PFSK-1 (cell line): ENCODE results near the gene KLHDC4.

Experiments
- FOXP2 ChIP-seq: optimal IDR thresholded peaks from 2 replicates; pipeline ENCODE3; 2011; ENCODE audit warnings: borderline replicate concordance, control low read depth, inconsistent platforms; ENCODE audit not compliant: insufficient read depth; ENCODE audit errors: extremely low read length, extremely low read depth
- POLR2AphosphoS5 ChIP-seq: IDR thresholded peaks from 2 replicates; pipeline ENCODE4 v1.6.1; 2012; ENCODE audit warnings: low read depth, mild to moderate bottlenecking, control low read depth, low read length, moderate library complexity
- REST ChIP-seq, 2 experiments: IDR thresholded peaks; 2 replicates each; pipeline versions ENCODE4 v1.6.1 to v1.8.0; 2011 to 2012; ENCODE audit warnings: low read depth in 2 of 2, low read length in 2 of 2, control low read depth in 1 of 2, inconsistent platforms in 1 of 2, mild to moderate bottlenecking in 1 of 2, moderate library complexity in 1 of 2; ENCODE audit not compliant: insufficient read depth in 1 of 2
- SIN3A ChIP-seq: IDR thresholded peaks from 2 replicates; pipeline ENCODE4 v1.6.1; 2012; ENCODE audit warnings: mild to moderate bottlenecking, low read length, moderate library complexity, borderline replicate concordance; ENCODE audit not compliant: insufficient read depth
- TAF1 ChIP-seq: IDR thresholded peaks from 2 replicates; pipeline ENCODE4 v1.6.1; 2012; ENCODE audit warnings: low read length, control low read depth, borderline replicate concordance; ENCODE audit not compliant: insufficient read depth

The KLHDC4 gene

GRCh38 chr16:87792205-87792565 is 26.4 kb upstream of the KLHDC4 start:
- TF ChIP-seq TAF1 (no peak), FOXP2 (no peak), POLR2AphosphoS5 (no peak), REST (IDR thresholded peaks at IDR 0.05; ENCODE audit: insufficient read depth in 1 of 2, low read depth in 2 of 2, low read length in 2 of 2) (no peak), SIN3A (no peak)

GRCh38 chr16:87791295-87792204 is 25.8 kb upstream of the KLHDC4 start:
- TF ChIP-seq POLR2AphosphoS5 = no peak
- no peak for TF ChIP-seq FOXP2
- no peak for TF ChIP-seq SIN3A
- TF ChIP-seq REST (IDR thresholded peaks at IDR 0.05; ENCODE audit: insufficient read depth in 1 of 2, low read depth in 2 of 2, low read length in 2 of 2) = no peak
- no peak for TF ChIP-seq TAF1

GRCh38 chr16:87790292-87791100 is 24.7 kb upstream of the KLHDC4 start:
- no peak for TF ChIP-seq TAF1

GRCh38 chr16:87789437-87790291 is 23.9 kb upstream of the KLHDC4 start:
- TF ChIP-seq TAF1 (no peak), SIN3A (no peak), FOXP2 (no peak), POLR2AphosphoS5 (no peak), REST (IDR thresholded peaks at IDR 0.05; ENCODE audit: insufficient read depth in 1 of 2, low read depth in 2 of 2, low read length in 2 of 2) (no peak)

- no peak for TF ChIP-seq TAF1
- TF ChIP-seq REST (IDR thresholded peaks at IDR 0.05; ENCODE audit: insufficient read depth in 1 of 2, low read depth in 2 of 2, low read length in 2 of 2) = no peak
- TF ChIP-seq FOXP2 = no peak
- no peak for TF ChIP-seq POLR2AphosphoS5
- no peak for TF ChIP-seq SIN3A
These were observed 19.0 kb upstream of the KLHDC4 start for GRCh38 chr16:87784812-87785211.
